Activated CD8-positive, alpha-beta memory T cell treated with anti-CD3 and anti-CD28 coated beads, Interleukin-2, amount 50 U/mL, for 48 hours (primary cell): ENCODE results near the gene STAG3.
A peak's percentile ranks its signal among the peaks of the same experiment; 100 is the strongest.
"Not testable (repeated sequence)": the region's sequence is repeated elsewhere in the genome, so short reads cannot be mapped to it uniquely, and the experiment has no call there.

ENCODE experiments used
- DNase-seq: peaks from one replicate; pipeline ENCODE4 v3.0.0-alpha.2; 2020

The STAG3 gene

GRCh38 chr7:100217934-100218333 is 40.2 kb downstream of the STAG3 start:
- DNase-seq, result peak; percentile 87

GRCh38 chr7:100219271-100219737 is 41.6 kb downstream of the STAG3 start:
- no peak for DNase-seq

GRCh38 chr7:100219801-100220585 is 42.3 kb downstream of the STAG3 start, which contains the start of gene PVRIG:
TSS of gene PVRIG (plus strand) at chr7:100219949. CDS start at chr7:100219971, 22 bp downstream.
- DNase-seq, result peak; percentile 75

GRCh38 chr7:100220586-100221230 is 43.0 kb downstream of the STAG3 start:
- DNase-seq, result no peak

- peak; percentile 88 for DNase-seq
These were observed 43.6 kb downstream of the STAG3 start for GRCh38 chr7:100221231-100221718.

DNA sequence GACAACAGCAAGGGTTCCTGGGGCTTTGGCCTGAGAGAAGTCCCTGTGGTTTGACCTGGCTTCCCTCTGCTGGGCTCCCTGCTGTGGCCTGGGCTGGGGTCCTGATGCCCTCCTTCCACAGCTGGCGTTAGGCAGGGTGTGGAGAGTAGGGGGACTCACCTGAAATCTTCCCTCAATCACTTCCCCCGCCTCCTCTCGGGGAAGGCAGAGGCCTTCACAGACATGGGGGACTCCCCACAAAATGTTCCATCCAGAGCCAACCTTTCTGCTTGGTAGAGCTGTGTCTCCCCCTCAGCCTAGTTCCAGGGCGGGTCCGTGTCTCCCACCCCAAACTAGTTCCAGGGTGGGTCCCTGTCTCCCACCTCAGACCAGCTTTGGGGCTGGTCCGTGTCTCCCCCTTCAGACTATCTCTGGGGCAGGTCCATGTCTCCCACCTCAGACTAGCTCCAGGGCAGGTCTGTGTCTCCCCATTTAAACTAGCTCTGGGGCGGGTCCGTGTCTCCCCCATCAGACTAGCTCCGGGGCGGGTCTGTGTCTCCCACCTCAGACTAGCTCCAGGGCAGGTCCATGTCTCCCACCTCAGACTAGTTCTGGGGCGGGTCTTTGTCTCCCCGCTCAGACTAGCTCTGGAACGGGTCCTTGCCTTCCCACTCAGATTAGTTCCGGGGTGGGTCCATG is 44.2 kb downstream of the STAG3 start:
- no peak for DNase-seq

- DNase-seq, result no peak
These were observed 44.9 kb downstream of the STAG3 start for GRCh38 chr7:100222445-100223132.

DNA sequence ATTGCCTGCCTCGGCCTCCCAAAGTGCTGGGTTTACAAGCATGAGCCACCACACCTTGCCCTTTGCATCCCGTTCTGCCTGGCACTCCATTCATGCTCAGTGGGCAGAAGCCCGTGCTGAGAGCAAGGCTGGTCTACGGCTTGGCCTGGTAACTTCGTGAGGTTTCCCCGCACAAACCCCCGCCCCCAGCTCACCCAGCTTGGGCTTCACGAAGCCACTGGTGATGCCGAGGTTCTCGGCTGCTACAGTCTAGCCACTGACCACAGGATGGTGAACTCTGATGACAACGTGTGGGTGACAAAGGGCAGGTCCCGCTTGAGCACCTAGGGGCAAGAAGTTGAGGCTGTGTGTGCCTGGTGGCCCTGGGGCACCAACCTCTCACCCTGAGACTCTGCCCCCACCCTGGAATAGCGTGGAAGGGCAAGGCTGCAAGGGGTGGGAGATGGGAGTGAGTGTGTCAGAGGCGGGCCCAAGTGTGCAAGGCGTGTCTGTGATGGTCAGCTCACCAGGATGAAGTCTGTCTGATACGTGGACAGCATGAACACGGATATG is 45.7 kb downstream of the STAG3 start:
- not testable (repeated sequence) for DNase-seq

GRCh38 chr7:100224891-100225290 is 47.2 kb downstream of the STAG3 start:
- DNase-seq, result not testable (repeated sequence)

- DNase-seq, result not testable (repeated sequence)
These were observed 57.1 kb downstream of the STAG3 start for GRCh38 chr7:100234660-100235317.

- not testable (repeated sequence) for DNase-seq
These were observed 62.3 kb downstream of the STAG3 start for GRCh38 chr7:100239975-100240374.

DNA sequence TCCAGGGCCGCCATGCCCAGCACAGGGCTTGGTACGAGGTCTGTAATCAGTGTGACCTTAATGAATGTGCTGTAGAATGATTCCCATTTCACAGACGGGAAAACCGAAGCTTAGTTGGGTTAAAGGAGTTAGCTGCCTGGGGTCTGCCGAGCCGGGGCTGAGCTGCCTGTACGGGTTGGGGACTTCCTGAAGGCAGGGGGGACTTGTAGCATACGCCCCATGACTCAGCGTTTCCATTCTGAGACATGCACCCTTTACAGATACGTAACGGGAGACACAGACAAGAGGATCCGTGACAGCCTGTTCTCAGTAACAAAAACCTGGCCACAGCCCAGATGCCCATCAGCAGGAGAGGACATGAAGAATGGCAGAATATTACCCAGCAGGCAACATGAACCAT is 65.7 kb downstream of the STAG3 start:
- DNase-seq, result peak; percentile 77

DNA sequence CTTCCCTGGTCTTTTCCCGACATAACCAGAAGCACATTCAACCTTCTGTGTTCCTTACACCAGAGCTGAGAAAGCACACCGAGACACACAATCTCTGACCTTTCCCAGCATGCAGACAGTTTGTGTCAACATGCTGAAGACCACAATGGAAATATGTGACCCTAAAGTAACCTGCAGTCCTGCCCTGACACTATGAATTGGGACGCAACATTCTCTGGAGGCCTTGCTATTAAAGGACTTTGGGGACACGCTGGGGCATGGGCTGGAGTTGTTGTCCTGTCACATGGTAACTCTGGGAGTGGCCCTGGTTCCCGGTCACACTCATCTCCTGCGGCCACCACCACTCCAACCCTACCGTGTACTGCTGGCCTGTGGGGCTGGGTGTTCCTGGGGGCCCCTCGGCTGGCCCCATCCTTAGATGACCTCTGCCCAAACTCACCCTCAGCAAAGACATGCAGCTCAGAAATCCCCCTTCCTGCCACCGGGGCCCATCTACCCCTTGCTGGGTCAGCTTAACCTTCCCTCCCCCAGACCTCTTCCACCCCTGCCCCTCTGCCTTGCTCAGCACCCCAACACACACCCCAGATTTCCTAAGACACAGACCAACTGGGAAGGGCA is 67.4 kb downstream of the STAG3 start:
- not testable (repeated sequence) for DNase-seq

GRCh38 chr7:100246121-100246864 is 68.6 kb downstream of the STAG3 start:
- DNase-seq, result not testable (repeated sequence)

- not testable (repeated sequence) for DNase-seq
These were observed 69.1 kb downstream of the STAG3 start for GRCh38 chr7:100246865-100247137.

- no peak for DNase-seq
These were observed 69.5 kb downstream of the STAG3 start for GRCh38 chr7:100247152-100247757.

DNA sequence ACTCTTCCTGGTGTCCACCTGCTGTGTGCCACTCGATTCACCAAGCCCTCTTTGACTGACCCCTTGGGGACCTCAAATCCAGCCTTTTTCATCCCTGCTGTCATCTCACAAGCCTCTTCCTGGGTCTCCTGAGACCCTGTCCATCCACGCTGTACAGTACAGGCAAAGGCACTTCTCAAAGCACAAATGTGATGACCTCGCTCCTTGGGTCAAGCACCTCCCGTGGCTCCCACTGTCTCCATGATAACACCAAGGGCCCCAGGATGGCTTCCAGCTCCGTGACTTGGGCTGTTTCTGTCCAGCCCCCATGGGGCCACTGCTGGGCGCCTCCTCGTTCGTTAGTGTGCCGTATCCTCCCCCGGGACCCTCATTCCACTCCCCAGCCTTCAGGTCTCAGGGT is 70.8 kb downstream of the STAG3 start:
- no peak for DNase-seq

GRCh38 chr7:100257017-100257416 is 79.3 kb downstream of the STAG3 start:
- no peak for DNase-seq

DNA sequence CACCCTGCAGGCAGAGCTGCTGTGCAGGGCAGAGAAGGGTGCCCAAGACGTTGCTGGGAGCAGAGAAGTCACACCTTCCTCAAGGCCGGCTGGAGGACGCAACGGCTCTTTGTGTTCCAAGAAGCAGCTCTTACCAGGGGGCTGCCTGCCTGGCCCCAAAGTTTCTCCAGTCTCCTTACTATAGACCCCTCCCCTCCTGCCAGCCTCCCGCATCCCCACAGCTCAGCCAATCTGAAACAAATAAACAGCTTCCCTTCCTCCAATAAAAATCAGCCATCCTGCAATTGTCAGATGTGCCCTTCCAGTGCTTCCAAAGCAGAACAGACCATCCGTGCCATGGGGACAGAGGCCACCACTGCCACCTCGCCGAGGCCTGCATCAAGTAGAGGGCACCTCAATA is 82.3 kb downstream of the STAG3 start:
- DNase-seq, result not testable (repeated sequence)

DNA sequence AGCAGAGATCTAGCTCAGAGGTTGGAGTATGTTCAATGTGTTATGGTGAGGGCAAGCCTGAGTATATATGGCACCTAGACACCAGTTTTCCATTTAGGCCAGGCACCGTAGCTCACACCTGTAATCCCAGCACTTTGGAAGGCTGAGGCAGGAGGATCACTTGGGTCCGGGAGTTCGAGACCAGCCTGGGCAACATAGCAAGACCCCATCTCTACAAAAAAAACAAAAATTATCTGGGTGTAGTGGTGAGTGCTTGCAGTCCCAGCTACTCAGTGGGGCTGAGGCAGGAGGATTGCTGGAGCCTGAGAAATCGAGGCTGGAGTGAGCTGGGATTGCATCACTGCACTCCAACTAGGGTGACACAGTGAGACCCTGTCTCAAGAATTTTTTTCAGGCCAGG is 85.2 kb downstream of the STAG3 start:
- not testable (repeated sequence) for DNase-seq
